ENCODE results near the gene AKR7A3. TPM values are rescaled to one million over a fixed set of nuclear protein-coding genes. Genes with fewer than 3 reads are reported as not detected.
"Not testable (repeated sequence)": the region's sequence is repeated elsewhere in the genome, so short reads cannot be mapped to it uniquely, and the experiment has no call there.

AKR7A3 gene
- total and polyA plus RNA-seq, 9 donors, result 0.23 to 3.5 (median 2.0) TPM

DNA sequence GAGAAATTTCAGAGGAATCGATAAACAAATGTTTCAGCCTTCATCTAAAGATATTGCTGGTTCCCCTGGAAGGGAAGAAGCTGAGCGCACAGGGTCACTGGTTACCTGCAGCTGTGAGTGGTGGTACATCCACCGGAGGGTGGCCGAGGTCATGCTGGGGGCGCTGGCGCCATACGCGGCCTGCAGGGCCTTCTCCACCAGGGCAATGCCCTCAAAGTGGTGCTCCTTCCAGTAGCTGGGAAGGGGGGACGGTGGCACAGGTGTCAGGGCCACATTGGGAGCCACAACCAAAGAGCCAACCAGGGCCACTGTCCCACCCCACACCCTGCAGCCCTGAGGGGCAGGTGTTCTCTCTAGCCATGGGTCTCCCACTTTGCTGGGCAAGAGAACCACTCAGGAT lies 4.7 kb downstream of the AKR7A3 start:
- Histone ChIP-seq H3K36me3 (no peaks in the 10 kb centered on the region), H3K4me1 (ENCODE audit: insufficient read depth) (peaks cover 3% of the 10 kb centered on the region), H3K9me3 (no peaks in the 10 kb centered on the region), H3K4me3 (no peak overlapping the region), H3K27me3 (no peaks in the 10 kb centered on the region), H3K27ac (no peak overlapping the region)
- TF ChIP-seq POLR2A (IDR thresholded peaks at IDR 0.05) (no peak), EP300 (IDR thresholded peaks at IDR 0.05) (no peak)
- TF ChIP-seq, protein P1, sequence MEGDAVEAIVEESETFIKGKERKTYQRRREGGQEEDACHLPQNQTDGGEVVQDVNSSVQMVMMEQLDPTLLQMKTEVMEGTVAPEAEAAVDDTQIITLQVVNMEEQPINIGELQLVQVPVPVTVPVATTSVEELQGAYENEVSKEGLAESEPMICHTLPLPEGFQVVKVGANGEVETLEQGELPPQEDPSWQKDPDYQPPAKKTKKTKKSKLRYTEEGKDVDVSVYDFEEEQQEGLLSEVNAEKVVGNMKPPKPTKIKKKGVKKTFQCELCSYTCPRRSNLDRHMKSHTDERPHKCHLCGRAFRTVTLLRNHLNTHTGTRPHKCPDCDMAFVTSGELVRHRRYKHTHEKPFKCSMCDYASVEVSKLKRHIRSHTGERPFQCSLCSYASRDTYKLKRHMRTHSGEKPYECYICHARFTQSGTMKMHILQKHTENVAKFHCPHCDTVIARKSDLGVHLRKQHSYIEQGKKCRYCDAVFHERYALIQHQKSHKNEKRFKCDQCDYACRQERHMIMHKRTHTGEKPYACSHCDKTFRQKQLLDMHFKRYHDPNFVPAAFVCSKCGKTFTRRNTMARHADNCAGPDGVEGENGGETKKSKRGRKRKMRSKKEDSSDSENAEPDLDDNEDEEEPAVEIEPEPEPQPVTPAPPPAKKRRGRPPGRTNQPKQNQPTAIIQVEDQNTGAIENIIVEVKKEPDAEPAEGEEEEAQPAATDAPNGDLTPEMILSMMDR (IDR thresholded peaks at IDR 0.05), result no peak
- intact Hi-C loops (cut with DNase I), result no loop called here
- no peak for DNase-seq
- 93 to 98% (median 97%) methylated on average over 9 of the region's 9 CpGs for WGBS, 3 donors

DNA sequence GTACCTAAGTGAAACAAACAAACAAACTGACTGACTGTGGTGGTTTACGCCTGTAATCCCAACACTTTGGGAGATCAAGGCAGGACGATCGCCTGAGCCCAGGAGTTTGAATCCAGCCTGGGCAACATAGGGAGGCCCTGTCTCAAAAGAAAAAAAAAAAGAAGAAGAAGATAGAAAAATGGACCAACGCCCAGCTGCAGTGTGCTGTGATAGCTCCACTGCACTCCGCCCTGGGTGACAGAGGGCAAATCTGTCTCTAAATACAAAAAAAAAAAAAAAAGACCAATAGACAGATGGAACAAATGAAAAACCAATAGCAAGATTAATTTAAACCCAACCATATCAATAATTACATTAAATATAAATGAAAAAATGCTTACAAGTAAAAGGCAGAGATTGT lies 13.9 kb downstream of the AKR7A3 start:
- Histone ChIP-seq H3K27me3 (no peaks in the 10 kb centered on the region), H3K9me3 (no peaks in the 10 kb centered on the region), H3K36me3 (no peaks in the 10 kb centered on the region), H3K27ac (no peak overlapping the region), H3K4me3 (no peak overlapping the region), H3K4me1 (ENCODE audit: insufficient read depth) (no peaks in the 10 kb centered on the region)
- no peak for DNase-seq
- TF ChIP-seq, protein P1 (IDR thresholded peaks at IDR 0.05), result no peak
- TF ChIP-seq EP300 (IDR thresholded peaks at IDR 0.05), result no peak
- no peak for TF ChIP-seq POLR2A (IDR thresholded peaks at IDR 0.05)
- intact Hi-C loops (cut with DNase I), result no loop called here
- 94 to 96% (median 96%) methylated on average over 5 of the region's 5 CpGs for WGBS, 3 donors

DNA sequence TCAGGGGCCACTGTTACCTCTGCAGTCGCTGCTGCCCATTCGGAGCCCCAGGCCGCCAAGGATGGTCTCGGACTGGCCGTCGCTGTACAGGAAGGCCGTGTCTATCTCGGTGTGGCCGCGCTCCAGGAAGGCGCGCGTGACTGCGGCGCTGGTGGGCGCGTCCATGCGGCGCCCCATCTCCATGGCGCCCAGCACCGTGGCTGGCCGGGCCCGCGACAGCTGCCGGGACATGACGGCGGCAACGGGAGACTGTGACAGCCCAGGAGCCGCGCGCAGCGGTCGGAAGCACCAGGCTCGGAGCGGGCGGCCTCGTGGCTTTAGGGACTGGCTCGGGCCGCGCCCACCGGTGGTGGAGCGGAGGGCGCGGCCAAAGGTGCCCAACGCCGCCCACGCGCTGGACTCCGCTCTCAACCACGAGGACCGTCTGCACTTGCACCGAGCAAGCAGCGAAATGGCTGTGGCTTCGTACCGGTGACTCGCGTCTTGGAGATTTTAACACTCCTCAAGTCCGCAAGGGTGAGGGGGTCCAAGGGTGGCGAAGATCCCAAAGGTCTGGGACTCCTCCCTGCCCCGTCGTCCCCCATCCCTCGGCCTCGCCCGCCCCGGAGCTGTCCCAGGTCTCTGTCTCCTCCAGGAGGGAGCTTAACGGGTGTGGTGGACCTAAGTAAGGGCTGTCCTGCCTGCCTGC lies 14.6 kb downstream of the AKR7A3 start:
- H3K9me3 ChIP-seq; H3K27ac ChIP-seq; H3K27me3 ChIP-seq; H3K4me1 ChIP-seq (ENCODE audit: insufficient read depth); DNase-seq; H3K4me3 ChIP-seq; H3K36me3 ChIP-seq; intact Hi-C loops (cut with DNase I): not testable (repeated sequence)
- WGBS, 3 donors, result 22 to 40% (median 25%) methylated on average over 34 to 57 of the region's 66 CpGs

DNA sequence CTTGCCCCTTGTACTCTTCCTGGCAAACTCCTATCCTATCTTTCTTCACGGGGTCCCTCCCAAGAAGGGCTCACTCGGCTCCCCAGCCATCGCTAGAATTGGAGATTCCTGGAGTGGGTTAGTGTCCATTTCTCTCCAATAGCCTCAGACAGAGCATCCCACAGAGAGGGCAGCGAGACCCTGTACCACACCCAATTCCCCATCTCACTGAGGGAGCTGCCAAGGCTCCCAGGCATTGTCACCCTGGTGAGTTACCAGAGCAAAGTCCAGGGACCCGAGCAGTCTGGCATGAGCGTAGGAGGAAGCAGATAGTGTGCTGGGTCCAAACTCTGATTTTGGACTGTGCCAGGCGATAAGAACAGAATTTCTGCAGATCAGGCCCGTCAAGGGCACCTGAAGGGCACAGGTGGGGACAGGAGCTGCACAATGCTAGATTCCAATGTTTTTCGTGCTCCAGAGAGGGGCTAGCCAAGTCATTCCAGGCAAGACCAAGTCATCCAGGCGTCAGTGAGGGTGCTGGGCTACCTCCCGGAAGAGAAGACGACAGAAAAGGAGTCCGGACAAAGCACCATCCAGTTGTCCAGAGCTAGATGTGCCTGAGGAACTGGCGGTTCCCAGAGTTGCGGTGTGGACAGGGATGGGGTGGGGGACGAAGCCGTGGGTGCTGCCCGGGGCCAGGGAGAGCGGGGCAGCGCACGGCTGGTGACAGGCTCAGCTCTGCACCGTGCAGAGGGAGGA lies 15.3 kb downstream of the AKR7A3 start:
- intact Hi-C loops (cut with DNase I), result no loop called here
- 86 to 90% (median 88%) methylated on average over 22 of the region's 22 CpGs for WGBS, 3 donors
- TF ChIP-seq, protein P1 (IDR thresholded peaks at IDR 0.05), result no peak
- TF ChIP-seq EP300 (IDR thresholded peaks at IDR 0.05) (no peak), POLR2A (IDR thresholded peaks at IDR 0.05) (no peak)
- Histone ChIP-seq H3K36me3 (no peaks in the 10 kb centered on the region), H3K4me3 (no peak overlapping the region), H3K4me1 (ENCODE audit: insufficient read depth) (no peaks in the 10 kb centered on the region), H3K9me3 (no peaks in the 10 kb centered on the region), H3K27me3 (no peaks in the 10 kb centered on the region), H3K27ac (no peak overlapping the region)
- no peak for DNase-seq

DNA sequence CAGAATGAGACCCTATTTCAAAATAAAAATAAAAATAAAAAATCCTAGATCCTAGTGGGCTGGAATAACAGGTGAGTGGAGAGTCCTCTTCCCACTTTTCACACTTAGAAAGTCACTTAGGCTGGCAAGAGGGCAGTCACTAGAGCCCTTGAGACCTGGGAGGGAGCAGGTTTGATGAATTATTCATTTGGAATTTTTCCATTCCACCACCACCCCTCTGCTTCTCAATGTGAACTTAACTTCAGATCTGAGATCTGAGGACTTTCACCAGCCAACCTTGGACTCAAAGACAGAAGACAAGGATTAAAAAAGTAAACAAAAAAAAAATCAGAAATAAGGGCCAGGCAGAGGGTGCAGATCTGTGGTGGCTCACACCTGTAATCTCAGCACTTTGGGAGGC lies 16.5 kb downstream of the AKR7A3 start:
- Histone ChIP-seq H3K4me3 (no peak overlapping the region), H3K9me3 (no peaks in the 10 kb centered on the region), H3K27ac (no peak overlapping the region), H3K36me3 (no peaks in the 10 kb centered on the region), H3K4me1 (ENCODE audit: insufficient read depth) (no peaks in the 10 kb centered on the region), H3K27me3 (no peaks in the 10 kb centered on the region)
- TF ChIP-seq, protein P1 (IDR thresholded peaks at IDR 0.05), result no peak
- TF ChIP-seq POLR2A (IDR thresholded peaks at IDR 0.05) (no peak), EP300 (IDR thresholded peaks at IDR 0.05) (no peak)
- intact Hi-C loops (cut with DNase I), result no loop called here
- no peak for DNase-seq

DNA sequence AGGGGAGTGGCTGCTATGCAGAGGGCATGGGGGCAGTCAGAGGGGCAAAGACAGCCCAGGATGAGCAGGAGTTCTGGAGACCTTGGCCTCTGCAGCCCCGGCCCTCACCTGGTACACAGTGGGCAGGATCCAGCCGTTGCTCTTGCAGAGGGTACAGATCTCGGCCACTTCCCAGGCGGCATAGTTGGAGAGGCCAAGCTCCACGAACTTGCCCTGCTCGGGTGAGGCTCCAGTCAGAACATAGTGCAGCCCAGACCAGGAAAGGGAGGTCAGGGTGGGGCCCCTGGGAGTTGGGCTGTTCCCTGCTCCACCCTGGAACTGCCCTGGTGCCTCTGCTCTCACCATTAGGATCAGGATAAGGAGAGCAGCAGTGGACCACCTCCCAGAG lies 18.2 kb downstream of the AKR7A3 start:
- H3K4me1 ChIP-seq (ENCODE audit: insufficient read depth); DNase-seq; H3K36me3 ChIP-seq; H3K27ac ChIP-seq; intact Hi-C loops (cut with DNase I); H3K4me3 ChIP-seq; H3K27me3 ChIP-seq; H3K9me3 ChIP-seq: not testable (repeated sequence)
- WGBS, 3 donors, result 85 to 95% (median 93%) methylated on average over 6 of the region's 6 CpGs

DNA sequence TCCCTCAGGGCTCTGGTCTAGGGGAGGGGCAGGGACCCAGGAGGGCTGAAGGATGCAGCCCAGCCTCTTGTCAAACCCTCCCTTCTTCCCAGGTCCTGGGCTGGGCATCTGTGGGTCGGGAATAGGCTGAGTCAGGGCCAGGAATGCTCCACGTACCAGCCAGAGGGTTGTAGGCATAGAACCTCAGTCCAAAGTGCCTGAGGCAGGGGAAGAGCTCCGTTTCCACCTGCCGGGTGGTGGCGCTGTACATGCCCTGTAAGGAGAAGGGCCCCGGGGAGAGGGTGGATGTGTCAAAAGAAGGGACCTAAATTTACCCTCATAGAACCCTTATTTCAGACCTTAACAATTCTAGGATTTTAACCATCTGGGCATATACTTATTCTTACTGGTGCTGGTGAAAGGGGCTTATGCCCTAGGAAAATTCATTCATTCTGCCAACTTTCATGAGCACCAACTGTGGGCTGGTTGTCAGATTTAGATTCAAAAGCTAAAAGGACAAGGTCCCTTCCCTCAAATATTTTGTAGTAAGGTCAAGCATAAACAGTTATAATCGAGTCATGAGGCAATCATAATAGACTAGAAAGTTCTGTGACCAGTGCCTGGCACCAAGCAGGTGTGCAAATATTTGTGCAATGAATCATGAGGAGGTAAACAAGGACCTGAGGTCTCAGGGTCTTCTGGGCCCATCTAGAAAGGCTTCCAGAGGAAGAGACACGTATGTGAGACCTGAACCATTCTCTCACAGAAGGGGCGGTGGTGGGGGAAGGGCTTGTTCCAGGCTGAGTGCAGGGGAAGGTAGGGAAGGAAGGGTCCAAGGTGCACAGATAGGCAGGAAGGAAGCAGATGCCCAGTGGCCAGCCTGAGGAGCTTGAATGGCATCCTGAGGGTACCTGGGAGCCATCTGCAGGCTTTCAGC lies 18.9 kb downstream of the AKR7A3 start:
- intact Hi-C loops (cut with DNase I); H3K27ac ChIP-seq; DNase-seq; H3K4me1 ChIP-seq (ENCODE audit: insufficient read depth); H3K36me3 ChIP-seq; H3K4me3 ChIP-seq; H3K27me3 ChIP-seq; H3K9me3 ChIP-seq: not testable (repeated sequence)
- WGBS, 3 donors, result 69 to 86% (median 74%) methylated on average over 8 to 9 of the region's 9 CpGs

Data from ovary (tissue), 9 donors.